AG09309 (cell line): ENCODE results near the gene ALG9.

Experiments used
- DNase-seq: peaks from one replicate; pipeline ENCODE4 v3.0.0-alpha.2; 2010; ENCODE audit warnings: low read depth
- H3K4me3 ChIP-seq: 2 replicates; pipeline ENCODE4 v1.5.1; 2011; ENCODE audit warnings: mild to moderate bottlenecking, low read depth, low read length, moderate library complexity; ENCODE audit not compliant: control insufficient read depth
- CTCF ChIP-seq: IDR thresholded peaks from 2 replicates; pipeline ENCODE4 v1.5.1; 2011; ENCODE audit warnings: mild to moderate bottlenecking, low read depth, low read length, inconsistent platforms; ENCODE audit not compliant: insufficient read depth, control insufficient read depth; ENCODE audit errors: missing control alignments

ALG9 gene

GRCh38 chr11:111808834-111809233 lies 62.5 kb downstream of the ALG9 start:
- DNase-seq, result no peak
- TF ChIP-seq CTCF, result no peak
- H3K4me3 ChIP-seq, result no peak overlapping the region

GRCh38 chr11:111808063-111808588 lies 63.3 kb downstream of the ALG9 start:
- no peak for TF ChIP-seq CTCF
- no peak overlapping the region for H3K4me3 ChIP-seq
- DNase-seq, result no peak

GRCh38 chr11:111807076-111807475 lies 64.3 kb downstream of the ALG9 start:
- H3K4me3 ChIP-seq, result no peak overlapping the region
- TF ChIP-seq CTCF, result no peak

GRCh38 chr11:111801135-111801534 lies 70.2 kb downstream of the ALG9 start:
- DNase-seq, result no peak
- no peak overlapping the region for H3K4me3 ChIP-seq
- TF ChIP-seq CTCF, result no peak

More at GRCh38 chr11:111807076-111807475, 64.3 kb downstream of the ALG9 start:
- DNase-seq, result no peak

GRCh38 chr11:111798279-111798678 lies 73.1 kb downstream of the ALG9 start:
- no peak for DNase-seq
- TF ChIP-seq CTCF, result no peak
- no peak overlapping the region for H3K4me3 ChIP-seq

- no peak for TF ChIP-seq CTCF
- DNase-seq, result no peak
- H3K4me3 ChIP-seq, result no peak overlapping the region
These were observed 74.2 kb downstream of the ALG9 start for GRCh38 chr11:111797145-111797581.

- no peak for TF ChIP-seq CTCF
- no peak for DNase-seq
- no peak overlapping the region for H3K4me3 ChIP-seq
These were observed 74.7 kb downstream of the ALG9 start for GRCh38 chr11:111796696-111797095.
